Adrenal gland (tissue), 5 donors: ENCODE data around the gene PRR12.

Experiments used
- CTCF ChIP-seq, 6 experiments: fragments of 450-650 bp in 4 of 6; fragments of 200-600 bp in 2 of 6; sonication (generic) in 1 of 6; IDR thresholded peaks; 1 replicate in 5 of 6; 2 replicates in 1 of 6; pipeline versions ENCODE4 v1.5.1 to v1.8.0; 2016 to 2021; ENCODE audit warnings: antibody characterized with exemption in 6 of 6, mild to moderate bottlenecking in 2 of 6, moderate library complexity in 1 of 6
- POLR2A ChIP-seq, 2 donors: fragments of 450-650 bp; IDR thresholded peaks; one replicate each; pipeline ENCODE4 v1.6.1; 2017; ENCODE audit warnings: antibody characterized with exemption in 2 of 2, mild to moderate bottlenecking in 2 of 2, moderate library complexity in 1 of 2
- donor health status: DM: no; HTN: no; CAD: no.

- TF ChIP-seq CTCF (IDR thresholded peaks at IDR 0.05) (no peak), POLR2A (IDR thresholded peaks at IDR 0.05) (no peak)
These were observed 33.2 kb upstream of the PRR12 start for GRCh38 chr19:49557641-49558325.
